GM18507 (cell line): ENCODE results near the gene LOC101059915.
"Not testable (repeated sequence)": the region's sequence is repeated elsewhere in the genome, so short reads cannot be mapped to it uniquely, and the experiment has no call there.

Source experiments
- DNase-seq: peaks from one replicate; pipeline ENCODE4 v3.0.0; 2011; ENCODE audit warnings: low read depth; ENCODE audit not compliant: insufficient read length; ENCODE audit errors: extremely low spot score
- FAIRE-seq: peaks from 2 replicates; lab custom pipeline; 2011; peaks lifted over from hg19 to GRCh38; lab: Jason Lieb, UNC

Gene LOC101059915

GRCh38 chrX:71669492-71669891 is 2.1 kb downstream of the LOC101059915 start:
- DNase-seq (no peak), FAIRE-seq (no peak)

GRCh38 chrX:71669947-71670346 is 2.6 kb downstream of the LOC101059915 start:
- peak; percentile 79 for FAIRE-seq
- DNase-seq, result not testable (repeated sequence)

- DNase-seq (no peak), FAIRE-seq (peak; percentile 60)
These were observed 3.9 kb downstream of the LOC101059915 start for GRCh38 chrX:71671043-71671780.

GRCh38 chrX:71671938-71672337 is 4.6 kb downstream of the LOC101059915 start:
- DNase-seq, result no peak
- FAIRE-seq, result no peak

- DNase-seq, FAIRE-seq: not testable (repeated sequence)
These were observed 8.3 kb downstream of the LOC101059915 start for GRCh38 chrX:71675636-71676035.

- DNase-seq, FAIRE-seq: not testable (repeated sequence)
These were observed 8.9 kb downstream of the LOC101059915 start for GRCh38 chrX:71676068-71676795.

GRCh38 chrX:71677195-71677594 is 9.8 kb downstream of the LOC101059915 start:
- not testable (repeated sequence) for FAIRE-seq, DNase-seq

GRCh38 chrX:71679575-71680207 is 12.3 kb downstream of the LOC101059915 start:
- no peak for FAIRE-seq
- DNase-seq, result no peak

GRCh38 chrX:71696641-71697465 is 29.5 kb downstream of the LOC101059915 start:
- not testable (repeated sequence) for DNase-seq, FAIRE-seq

- not testable (repeated sequence) for FAIRE-seq, DNase-seq
These were observed 30.3 kb downstream of the LOC101059915 start for GRCh38 chrX:71697466-71698298.

- not testable (repeated sequence) for DNase-seq, FAIRE-seq
These were observed 31.1 kb downstream of the LOC101059915 start for GRCh38 chrX:71698299-71699022.

- not testable (repeated sequence) for DNase-seq, FAIRE-seq
These were observed 31.6 kb downstream of the LOC101059915 start for GRCh38 chrX:71699023-71699344.

GRCh38 chrX:71702853-71703252 is 35.5 kb downstream of the LOC101059915 start:
- not testable (repeated sequence) for DNase-seq, FAIRE-seq

GRCh38 chrX:71714064-71714463 is 46.7 kb downstream of the LOC101059915 start:
- FAIRE-seq, DNase-seq: not testable (repeated sequence)

- DNase-seq, FAIRE-seq: not testable (repeated sequence)
These were observed 48.2 kb downstream of the LOC101059915 start for GRCh38 chrX:71715551-71715950.

GRCh38 chrX:71716323-71716722 is 49.0 kb downstream of the LOC101059915 start:
- peak; percentile 21 for FAIRE-seq
- not testable (repeated sequence) for DNase-seq

- FAIRE-seq, DNase-seq: not testable (repeated sequence)
These were observed 50.8 kb downstream of the LOC101059915 start, which contains the start of gene CXorf49 for GRCh38 chrX:71718185-71718584. CXorf49 (minus strand) TSS chrX:71718285; CDS start chrX:71718151, 134 bp downstream.

GRCh38 chrX:71719195-71719594 is 51.8 kb downstream of the LOC101059915 start:
- peak; percentile 21 for FAIRE-seq
- not testable (repeated sequence) for DNase-seq
